Measurements from ENCODE around the gene LGALS3BP. TPM values are rescaled to one million over a fixed set of nuclear protein-coding genes. Genes with fewer than 3 reads are reported as not detected.
A peak's percentile ranks its signal among the peaks of the same experiment; 100 is the strongest.

LGALS3BP gene
- polyA plus RNA-seq, 10 donors = 33.1 to 74.6 (median 48.2) TPM

DNA sequence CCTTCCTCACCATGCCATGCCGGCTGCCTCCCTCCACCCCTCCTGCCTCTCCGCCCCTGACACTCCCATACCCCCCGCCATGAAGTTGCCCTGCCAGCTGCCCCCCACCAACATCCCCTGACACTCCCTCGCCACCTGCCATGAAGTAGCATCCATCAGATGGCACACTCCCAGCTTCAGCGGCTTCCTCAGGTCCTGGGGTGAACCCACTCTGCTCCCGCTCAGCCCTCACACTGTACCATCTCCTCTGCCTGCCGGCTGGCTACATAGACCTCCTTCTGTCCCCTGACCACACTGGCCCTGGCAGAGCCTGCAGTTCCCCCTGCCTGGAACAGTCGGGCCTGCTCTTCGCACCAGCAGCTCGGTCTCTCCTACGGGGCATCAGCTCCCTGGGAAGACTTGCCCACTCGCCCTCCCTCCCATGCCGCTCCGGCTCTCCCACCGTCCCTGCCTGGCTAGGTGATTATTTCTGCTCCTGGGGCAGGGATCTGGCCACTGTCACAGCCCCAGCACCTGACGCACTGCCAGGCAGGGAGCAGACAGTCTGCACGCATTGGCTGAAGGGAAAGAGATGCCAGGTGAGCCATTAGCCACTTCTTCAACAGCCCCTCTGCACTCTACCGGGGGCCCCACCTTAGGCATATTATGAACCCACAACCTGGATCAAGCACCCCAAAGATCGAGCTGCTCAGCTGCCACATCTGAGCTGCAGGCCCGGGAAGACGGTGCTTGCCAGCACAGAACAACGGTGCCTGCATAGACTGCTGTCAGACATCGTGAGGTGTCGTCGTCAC is 20.9 kb upstream of the LGALS3BP start:
- DNase-seq = no peak

DNA sequence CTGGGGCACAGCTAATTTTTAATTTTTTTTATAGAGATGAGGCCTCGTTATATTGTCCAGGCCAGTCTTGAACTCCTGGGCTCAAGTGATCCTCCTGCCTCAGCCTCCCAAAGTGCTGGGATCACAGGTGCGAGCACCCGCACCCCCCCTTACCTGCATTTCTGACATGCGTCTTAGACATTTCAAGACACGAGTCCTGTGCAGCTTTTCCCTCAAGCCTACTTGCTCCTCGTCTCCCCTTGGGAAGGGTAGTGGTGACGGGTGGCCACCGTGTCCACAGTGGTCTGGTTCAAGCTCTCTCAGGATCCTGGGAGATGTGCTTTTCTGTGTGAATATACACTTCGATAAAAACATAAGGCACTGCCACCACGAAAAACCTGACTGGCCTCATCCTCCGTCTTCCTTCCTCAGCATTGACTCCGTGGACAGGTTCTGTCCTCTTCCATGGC is 20.2 kb upstream of the LGALS3BP start:
- no peak for DNase-seq

DNA sequence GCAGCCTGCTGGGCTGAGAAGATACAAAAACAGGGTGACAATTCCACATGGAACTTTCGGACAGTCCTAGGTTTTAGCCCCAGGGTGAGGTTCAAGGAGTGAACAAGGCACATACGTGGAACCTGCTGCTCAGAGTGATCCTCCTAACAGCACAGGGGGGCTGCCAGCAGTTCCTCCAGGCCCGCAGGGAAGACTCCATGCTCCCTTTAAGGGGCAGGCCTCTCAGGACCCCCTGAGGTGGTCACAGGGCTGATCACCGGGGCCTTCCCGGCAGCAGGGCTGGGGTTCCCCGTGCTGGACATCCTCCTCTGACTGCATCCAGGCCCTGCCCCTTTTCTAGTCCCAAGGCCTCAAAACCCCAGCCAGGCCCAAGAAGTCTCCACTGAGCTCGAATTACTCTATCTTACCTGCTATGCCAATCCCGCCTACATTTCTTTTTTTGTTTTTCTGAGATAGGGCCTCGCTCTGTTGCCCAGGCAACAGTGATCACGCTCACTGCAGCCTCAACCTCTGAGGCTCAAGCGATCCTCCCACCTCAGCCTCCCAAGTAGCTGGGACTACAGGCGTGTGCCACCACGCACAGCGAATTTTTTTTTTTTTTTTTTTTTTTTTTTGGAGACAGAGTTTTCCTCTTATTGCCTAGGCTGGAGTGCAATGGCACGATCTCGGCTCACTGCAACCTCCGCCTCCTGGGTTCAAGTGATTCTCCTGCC is 19.5 kb upstream of the LGALS3BP start:
- no peak for DNase-seq

DNA sequence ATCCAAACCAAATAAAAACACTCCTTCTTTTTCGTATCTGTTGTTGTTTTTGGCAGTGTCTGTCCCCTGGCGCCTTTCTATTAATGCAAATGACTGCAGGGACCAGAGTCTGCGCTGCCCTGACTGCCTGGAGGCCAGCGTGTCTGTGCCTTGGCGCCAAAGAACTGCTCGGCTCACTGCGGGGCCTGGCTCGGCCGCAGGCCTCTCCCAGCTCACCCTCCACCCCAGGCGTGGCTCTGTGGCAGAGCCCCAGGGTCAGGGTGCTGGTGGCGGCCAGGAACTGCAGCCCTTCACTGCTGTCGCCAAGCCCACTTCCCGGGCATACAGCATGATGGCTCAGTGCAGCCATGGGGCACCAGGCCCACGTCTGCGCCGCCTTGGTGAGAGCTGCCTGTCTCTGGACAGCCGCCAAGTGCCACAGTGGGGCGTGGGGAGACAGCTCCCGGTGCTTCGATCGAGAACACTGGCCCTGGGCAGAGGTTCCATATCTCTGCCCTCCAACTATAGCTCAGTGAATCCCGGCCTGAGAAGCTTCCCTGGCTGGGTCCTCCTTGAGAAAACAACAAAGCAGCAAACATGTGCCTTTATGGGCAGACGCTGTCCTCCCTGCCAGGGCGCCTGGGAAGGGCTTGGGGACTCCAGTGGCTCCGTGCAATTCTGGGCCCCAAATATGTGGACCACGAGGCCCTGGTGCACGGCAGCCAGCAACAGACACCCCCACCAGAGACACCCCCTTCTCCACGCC is 18.8 kb upstream of the LGALS3BP start:
- no peak for DNase-seq

DNA sequence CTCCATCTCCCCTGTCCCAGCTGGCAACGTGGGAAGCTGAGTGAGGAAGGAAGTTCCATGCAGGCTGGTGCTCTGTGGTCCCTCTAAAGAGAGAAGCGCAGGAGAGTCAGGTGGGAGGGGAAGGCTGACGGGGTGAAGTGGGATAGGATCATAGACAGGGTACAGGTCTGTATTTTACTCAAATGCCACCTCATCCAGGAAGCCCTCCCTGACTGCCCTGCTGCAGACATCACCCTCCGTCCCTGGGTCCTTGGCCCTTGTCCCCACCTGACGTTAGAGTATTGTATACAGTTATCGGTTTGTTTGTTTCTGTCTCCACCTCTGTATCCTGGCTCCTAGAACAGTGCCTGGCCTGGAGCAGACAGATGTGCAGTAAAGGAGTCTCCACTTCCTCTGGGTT is 18.2 kb upstream of the LGALS3BP start:
- DNase-seq = no peak

DNA sequence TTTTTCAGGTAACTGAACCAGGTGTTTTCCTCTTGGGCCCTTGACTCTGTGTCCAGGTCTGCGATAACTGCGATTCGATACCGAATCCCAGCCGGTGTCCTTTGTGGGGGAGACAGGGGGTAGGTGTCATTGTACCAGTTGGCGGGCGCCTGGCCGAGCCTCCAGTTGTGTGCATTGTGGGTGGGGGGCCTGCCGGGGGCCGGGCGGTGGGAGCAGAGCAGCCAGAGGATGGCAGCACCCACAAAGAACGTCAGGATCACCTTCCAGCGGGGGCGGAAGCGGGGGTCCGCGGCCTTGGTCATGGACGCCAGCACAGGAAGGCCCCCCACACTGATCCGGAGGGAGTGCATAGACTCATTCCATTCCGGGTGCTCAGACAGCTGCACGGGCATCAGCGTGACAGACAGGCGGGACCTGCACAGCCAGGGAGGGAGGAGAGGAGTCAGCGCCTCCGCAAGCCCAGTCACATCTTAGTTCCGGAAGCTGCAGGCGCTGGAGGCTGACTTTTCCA is 17.6 kb upstream of the LGALS3BP start:
- DNase-seq = no peak

DNA sequence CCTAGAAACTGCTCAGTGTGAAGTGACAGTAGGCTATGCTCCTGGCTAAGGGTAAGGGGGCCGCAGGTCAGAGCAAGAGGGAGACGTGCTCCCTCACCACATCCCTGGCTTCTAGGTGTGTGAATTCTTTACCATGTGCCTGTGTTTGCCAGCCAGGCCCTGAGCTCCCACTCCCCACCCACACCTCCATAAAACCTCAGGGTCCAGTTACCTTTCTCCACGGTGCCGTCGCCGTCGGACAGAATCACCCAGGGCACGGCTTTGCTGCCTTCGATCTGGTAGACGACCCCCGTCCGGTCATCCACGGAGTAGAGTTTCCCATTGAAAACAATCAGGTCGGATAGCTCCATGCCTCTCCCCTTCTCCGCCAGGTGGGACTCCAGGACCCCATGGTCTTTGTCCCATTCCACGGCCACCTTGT is 17.1 kb upstream of the LGALS3BP start:
- no peak for DNase-seq

DNA sequence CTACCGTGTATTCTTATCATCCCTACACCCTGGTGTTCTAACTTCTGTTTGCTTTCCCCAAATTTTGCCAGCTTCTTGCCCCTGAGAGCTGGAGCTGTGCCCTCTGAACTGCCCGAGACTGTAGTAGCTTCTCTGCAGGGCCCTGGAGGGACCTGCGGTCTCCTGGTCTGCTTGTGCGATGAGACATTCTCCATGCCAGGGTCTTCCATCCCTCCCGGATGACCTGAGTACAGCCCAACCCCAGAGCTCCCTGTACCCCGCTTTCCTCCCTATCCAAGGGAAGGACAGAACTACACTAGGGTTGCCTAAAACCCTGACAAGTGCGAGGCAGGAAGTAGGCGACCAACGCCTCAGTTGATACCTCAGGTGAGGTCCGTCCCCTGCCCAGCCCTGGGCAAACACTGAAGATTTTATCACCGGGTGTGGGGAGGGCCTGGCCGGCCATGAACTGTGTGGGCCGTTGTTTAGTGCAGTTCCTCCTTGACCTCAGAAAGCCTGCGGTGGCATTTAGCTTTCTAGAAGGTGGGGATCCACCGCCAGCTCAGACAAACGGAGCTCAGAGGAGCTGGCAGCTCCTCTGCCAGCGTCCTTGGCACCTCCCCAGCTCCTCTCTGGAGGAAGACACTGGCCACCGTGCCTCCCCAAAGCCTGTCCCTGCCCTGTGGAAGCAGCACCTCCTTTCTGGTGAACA is 16.2 kb upstream of the LGALS3BP start:
- DNase-seq = no peak

DNA sequence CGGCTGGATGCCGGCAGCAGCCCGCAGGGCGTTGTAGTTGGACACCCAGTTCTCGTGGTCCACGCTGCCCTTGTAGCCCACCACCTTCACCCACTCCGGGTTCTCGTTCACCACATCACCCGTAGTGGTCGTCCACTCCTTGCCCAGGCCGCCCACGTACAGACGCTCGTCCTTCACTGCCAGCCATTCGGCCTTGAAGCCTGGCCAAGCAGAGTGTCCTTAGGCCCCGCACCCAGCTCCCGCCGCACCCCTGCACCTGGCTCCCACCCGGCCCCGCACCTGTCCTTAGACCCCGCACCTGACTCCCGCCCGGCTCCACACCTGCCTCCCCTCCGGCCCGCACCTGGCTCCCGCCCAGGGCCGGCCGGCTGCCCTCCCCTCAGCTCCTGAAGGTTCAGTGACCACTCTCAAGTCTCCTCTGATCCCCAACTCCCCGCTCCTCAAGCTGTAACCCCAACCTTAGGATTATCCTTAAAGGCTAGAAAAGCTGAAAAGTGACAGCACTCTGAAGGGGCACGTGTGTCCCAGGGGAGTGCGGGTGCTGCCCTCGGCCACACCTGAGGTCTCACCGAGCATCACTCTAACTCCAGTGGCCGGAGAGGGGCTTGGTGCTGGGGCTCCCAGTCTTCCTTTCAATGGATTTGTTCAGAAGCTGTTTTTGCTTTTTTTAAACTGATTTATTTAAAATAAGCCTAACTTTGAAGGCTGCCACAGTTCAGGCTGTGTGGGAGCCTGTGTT is 15.5 kb upstream of the LGALS3BP start:
- DNase-seq = no peak

DNA sequence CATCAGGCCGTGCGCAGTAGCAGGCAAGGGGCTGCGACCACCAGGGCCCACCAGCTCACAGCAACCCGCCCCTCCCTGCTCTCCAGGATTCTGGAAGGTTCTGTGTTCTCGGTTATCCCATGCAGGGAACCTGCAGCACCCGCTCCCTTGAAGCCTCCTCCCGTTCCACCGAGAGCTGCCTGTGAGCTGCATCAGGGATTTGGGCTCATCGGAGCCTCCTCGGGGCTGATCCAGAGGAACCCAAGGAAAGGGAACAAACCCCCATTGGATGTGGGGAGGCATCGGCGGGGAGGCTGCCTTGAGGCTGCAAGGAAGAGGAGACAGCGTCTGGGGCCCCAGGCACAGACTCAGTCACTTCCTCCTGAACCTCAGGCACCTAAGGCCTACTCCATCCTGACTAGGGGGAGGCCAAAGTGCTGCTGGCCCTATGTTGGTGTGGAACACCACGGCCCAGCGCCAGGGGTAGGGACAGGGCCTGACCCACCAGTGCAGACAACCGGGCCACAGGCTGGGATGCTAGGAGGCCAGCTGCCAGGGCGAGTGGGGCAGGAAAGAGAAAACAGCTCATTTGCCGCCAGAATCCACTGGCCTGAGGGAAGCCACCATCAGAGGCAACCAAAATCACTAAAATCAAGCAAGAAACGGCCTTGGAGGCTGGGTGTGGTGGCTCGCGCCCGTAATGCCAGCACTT is 14.4 kb upstream of the LGALS3BP start:
- DNase-seq = no peak

DNA sequence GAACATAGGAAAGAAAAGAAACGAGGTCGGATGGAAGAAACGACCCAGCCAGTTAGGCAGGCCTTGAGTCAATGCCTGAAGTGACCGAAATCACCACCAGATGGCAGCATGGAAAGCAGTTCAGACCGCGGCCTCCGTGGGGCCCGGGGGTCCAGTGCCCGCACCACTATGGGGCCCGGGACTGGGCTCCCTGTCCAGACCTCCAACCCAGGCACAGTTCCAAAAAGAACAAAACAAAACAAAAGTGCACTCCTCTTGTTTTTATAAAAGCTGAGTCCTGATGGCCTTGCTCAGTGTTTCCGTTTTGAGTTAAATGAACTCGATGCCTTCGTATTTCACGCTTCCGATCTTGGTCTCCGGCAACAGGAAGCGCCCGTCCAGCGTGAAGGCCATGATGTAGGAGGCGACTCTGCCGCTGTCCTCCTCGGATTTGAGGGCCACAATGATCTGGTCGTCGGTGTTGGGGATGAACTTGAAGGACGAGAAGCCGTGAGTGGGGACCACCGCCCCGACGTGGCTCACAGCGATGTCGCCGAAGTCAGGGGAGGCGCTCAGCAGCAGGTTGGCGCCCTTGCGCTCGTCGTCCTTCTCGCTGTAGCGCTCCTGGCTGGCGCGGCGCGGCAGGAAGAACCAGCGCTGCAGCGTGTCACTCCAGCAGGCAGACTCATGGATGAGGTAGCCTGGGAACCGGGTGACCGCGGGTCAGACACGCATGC is 13.7 kb upstream of the LGALS3BP start:
- peak in 1 of 3 donors; percentile 55 for DNase-seq

DNA sequence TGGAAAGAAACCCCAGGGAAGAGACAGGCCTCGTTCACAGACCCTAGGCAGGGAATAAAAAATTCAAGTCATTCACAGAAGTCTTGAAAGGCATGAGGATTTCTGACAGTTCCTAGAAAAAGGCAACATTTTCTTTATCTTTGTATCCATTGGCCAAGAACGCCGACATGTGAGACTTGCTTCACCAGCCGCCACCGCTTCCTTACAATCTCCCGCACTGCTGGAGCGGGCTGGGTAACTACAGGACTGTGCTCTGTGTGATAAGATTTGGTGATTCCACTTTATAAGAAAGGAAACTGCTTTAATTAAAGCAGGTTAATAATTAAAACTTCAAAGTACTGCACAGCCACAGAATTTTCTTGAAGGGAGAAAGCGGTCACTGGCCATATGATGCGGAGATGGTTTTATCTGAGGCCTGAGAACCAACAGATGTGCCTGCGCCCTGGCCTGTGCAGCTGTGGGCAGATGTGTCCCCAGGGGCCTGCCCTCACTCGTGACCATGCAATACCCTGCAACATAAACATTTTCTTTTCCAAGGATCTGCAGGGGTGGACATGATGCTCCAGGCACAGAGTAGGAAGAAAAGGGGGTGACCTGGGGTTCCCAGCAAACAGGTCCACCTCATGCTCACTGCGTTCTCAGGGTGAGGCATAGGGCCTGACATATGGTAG is 13.0 kb upstream of the LGALS3BP start:
- no peak for DNase-seq

DNA sequence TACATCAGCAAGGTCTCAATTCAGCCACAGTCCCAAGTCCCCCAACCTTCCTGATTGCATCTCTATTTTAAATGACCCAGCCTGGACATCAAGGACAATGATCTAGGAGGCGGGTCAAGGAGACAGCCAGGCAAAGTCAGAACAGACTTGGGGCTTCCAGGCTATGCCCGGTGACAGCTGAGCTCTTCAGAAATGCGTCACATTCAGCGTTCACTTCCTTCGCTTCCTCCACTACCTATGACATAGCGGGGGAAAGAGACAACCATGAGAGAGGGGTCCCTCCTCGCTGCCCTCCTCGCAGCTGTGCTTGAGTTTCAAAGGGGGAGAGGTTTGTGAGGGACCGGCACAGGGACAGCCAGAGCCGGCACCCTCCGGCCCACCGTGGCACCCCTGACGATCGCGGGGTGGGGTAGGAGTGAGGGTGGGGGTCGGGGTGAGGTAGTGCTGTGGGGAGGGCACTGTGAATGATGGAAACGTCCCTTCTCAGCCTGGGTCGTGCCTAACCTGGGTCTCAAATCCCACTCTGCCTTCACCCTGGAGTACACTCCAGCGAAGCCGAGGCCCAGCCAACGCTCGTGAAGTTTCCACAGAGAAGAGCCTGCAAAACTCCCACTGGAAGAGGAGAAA is 12.3 kb upstream of the LGALS3BP start:
- DNase-seq = no peak

DNA sequence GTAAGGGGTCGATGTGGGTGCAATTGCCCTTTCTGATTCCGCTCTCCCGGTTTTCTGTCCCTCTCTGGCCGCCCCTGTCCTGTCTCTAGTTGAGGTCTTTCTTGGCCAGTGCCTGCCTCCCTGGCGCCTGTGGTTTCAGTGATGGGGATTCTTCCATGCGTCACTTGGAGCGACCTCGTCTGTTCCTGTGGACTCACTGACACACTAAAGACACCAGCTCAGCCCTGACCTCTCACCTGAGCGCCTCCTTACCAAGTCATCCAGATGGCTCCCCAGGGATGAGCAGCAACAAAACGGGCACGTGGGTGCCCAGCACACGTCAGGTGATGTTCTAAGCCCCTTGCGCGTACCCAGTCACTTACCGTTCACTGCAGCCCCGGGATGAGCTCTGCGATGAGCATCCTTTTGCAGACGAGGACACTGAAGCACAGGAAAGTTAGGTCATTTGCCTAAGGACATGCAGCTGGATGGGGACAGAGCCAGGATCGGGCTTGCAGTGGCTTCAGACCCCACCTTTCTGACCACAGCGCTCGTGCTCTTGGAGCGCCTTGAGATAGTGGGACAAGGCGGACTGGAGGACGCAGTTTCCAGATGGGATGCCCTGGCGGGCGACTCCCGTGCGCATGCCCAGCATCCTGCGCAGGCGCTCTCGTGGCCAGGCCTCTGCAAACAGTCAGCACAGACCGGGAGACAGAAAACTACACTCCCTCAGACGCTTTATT is 11.5 kb upstream of the LGALS3BP start:
- no peak for DNase-seq

DNA sequence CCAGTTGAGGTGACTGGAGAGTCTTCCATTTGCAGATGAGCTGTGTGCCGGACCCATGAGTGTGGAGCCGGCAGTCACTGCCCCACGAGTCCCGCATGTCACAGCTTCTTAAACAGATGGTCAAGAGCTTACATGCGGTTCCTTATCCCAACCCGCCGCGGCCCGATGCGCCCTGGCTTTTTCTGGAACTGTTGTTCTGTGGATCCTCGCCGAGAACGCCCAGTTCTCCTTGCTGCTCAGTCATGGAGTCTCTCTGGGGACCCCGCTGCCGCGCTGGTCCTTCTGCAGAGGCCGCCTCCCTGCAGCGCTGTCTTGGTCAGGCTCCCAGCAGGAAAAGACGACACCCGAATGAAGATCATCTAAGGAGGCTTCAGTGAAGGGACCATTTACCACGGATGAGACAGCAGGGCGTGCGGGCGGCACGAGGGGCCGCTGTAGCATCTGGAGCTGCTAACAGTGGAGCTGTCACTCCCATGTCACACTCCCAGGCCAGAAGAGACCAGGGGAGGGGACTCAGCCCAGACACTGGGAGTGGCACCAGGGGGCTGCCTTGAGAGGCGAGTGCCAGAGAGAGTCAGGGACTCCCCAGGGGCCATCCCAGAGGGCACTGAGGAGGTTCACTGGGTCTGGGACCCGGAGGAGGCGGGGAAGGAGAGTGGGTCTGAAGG is 10.8 kb upstream of the LGALS3BP start:
- DNase-seq = no peak

DNA sequence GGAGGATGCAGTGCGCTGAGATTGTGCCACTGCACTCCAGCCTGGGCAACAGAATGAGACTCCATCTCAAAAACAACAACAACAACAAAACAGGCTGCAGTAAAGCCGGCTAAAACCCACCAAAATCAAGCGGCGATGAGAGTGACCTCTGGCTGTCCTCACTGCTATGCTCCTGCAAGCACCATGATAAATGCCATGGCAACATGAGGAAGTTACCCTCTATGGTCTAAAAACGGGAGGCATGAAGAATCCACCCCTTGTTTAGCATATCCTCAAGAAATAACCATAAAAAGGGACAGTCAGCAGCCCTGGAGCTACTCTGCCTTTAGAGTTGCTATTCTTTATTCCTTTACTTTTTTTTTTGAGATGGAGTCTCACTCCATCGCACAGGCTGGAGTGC is 8.4 kb upstream of the LGALS3BP start:
- DNase-seq = no peak

DNA sequence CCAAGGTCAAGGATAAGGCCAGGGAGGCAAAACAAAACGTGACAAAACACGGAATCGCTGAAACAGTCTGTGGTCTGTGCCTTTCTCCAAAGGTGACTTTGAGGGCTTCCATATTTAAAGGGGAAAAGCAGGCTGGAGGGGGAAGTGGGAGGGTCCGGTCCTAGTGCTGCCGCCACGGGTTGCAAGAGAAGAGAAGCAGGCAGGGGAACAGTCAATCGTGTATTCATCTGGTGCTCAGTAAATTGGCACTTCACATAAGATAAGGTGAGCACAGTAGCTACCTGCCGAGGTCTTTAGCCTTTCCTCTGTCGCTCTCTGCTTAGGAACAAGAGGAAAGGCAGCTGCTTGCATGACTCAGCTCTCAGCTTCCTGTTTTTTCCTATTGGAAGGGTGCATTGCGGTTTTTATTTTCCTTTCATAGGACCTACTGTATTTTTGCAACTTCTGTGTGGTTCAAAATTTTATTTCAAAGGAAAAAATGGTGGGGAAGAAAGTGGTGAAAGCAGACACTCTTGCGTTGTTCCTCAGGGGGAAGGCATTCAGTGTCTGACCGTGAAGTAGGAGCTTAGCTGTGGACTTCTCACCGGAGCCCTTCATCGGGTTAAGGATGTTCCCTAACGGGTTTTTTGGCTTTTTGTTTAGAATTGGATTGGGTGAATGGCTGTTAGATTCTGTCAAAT is 7.1 kb upstream of the LGALS3BP start:
- peak in 1 of 3 donors; percentile 70 for DNase-seq

Data from muscle of back (tissue), 11 donors.